Colonic mucosa (tissue), 4 donors: ENCODE data around the gene CCSER2. TPM values are rescaled to one million over a fixed set of nuclear protein-coding genes. Genes with fewer than 3 reads are reported as not detected.

Experiments used
- DNase-seq: peaks from one replicate; pipeline ENCODE4 v3.0.0-alpha.2; 2020
- H3K27ac ChIP-seq: fragments of 200-600 bp; one replicate; pipeline ENCODE4 v1.8.0; 2021
- H3K27me3 ChIP-seq: fragments of 200-600 bp; one replicate; pipeline ENCODE4 v1.8.0; 2021
- H3K36me3 ChIP-seq: fragments of 200-600 bp; one replicate; pipeline ENCODE4 v1.8.0; 2021
- H3K4me1 ChIP-seq: fragments of 200-600 bp; one replicate; pipeline ENCODE4 v1.8.0; 2021; ENCODE audit warnings: mild to moderate bottlenecking
- H3K4me3 ChIP-seq: fragments of 200-600 bp; one replicate; pipeline ENCODE4 v1.8.0; 2021
- H3K9ac ChIP-seq, 2 donors: one replicate each; pipeline ENCODE4 v1.7.0; 2013; ENCODE audit warnings: control low read depth in 2 of 2, low read depth in 2 of 2, low read length in 2 of 2
- H3K9me3 ChIP-seq: fragments of 200-600 bp; one replicate; pipeline ENCODE4 v1.8.0; 2021
- intact Hi-C: fragments of 100-400 bp; cut with DNase I; formaldehyde crosslinking; loops from one replicate; pipeline ENCODE4 v1.14.1; 2022
- total RNA-seq, 2 donors: library from RNA; stranded (reverse); fragmentation: NEBNext Ultra II Directional in 1 of 2; extraction: Animal tissue kit (Norgen Biotek cat#: 25700) in 1 of 2; gene quantifications; one replicate each; pipeline ENCODE4 v1.2.1, GENCODE V29; 2021
- TF ChIP-seq, protein P1 (sequence below): fragments of 200-600 bp; IDR thresholded peaks from one replicate; pipeline ENCODE4 v1.8.0; 2022; ENCODE audit warnings: antibody characterized with exemption, mild to moderate bottlenecking
- donor health status: healthy.
- donor health status: DM: no; HTN: no; CAD: no.
- donor health status: DM: no; HTN: no; CAD: no.

CCSER2 gene
- total RNA-seq, 2 donors from 2014 or later = 33.7 to 64.5 TPM

DNA sequence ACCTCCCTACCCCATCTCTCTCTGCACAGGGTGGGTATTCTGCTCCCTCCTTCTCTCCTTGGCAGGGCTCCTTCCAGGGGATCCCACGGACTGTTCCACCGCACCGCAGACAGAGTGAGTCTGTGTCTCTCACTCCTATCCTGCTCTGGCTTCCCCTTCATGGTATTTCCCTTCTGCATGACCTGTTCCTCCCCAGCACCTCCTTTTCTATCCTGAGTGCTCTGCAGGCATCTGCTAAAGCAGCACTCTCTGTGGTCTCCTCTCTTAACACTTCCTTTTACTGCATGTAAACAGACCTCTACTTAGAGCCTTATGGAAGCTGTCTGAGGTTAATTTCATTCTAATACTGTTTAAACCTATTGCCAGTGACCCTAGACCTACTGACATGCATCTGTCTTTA, 171.5 kb downstream of the CCSER2 start:
- H3K4me3 ChIP-seq = no peak overlapping the region
- no peak overlapping the region for H3K27ac ChIP-seq
- DNase-seq = no peak
- no peaks in the 10 kb centered on the region for H3K4me1 ChIP-seq
- no peaks in the 10 kb centered on the region for H3K36me3 ChIP-seq
- intact Hi-C loops = no loop called here
- TF ChIP-seq, protein P1, sequence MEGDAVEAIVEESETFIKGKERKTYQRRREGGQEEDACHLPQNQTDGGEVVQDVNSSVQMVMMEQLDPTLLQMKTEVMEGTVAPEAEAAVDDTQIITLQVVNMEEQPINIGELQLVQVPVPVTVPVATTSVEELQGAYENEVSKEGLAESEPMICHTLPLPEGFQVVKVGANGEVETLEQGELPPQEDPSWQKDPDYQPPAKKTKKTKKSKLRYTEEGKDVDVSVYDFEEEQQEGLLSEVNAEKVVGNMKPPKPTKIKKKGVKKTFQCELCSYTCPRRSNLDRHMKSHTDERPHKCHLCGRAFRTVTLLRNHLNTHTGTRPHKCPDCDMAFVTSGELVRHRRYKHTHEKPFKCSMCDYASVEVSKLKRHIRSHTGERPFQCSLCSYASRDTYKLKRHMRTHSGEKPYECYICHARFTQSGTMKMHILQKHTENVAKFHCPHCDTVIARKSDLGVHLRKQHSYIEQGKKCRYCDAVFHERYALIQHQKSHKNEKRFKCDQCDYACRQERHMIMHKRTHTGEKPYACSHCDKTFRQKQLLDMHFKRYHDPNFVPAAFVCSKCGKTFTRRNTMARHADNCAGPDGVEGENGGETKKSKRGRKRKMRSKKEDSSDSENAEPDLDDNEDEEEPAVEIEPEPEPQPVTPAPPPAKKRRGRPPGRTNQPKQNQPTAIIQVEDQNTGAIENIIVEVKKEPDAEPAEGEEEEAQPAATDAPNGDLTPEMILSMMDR = no peak
- H3K9me3 ChIP-seq = no peaks in the 10 kb centered on the region
- H3K9ac ChIP-seq = no peak overlapping the region
- no peaks in the 10 kb centered on the region for H3K27me3 ChIP-seq

DNA sequence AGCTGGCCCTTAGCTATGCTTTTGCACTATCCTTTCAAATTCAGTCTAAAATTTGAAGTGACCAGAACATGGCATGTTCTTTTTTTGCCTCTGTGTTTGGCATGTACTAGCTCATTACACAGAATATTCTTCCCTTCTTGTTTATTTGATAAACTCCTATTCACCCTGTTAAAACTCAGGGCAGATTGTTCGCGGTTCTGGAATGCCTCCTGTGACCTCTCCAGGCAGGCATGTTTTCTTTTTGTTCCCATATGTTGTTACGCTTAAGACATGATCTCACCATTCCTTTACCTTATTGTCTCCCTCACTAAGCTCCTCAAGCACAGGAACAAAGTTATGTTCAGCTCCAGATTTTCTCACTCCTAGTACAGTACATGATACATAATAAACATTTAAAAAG, 181.7 kb downstream of the CCSER2 start:
- intact Hi-C loops = no loop called here
- TF ChIP-seq, protein P1 = no peak
- Histone ChIP-seq H3K27ac (no peak overlapping the region), H3K9ac (no peak overlapping the region), H3K27me3 (no peaks in the 10 kb centered on the region), H3K4me3 (no peak overlapping the region), H3K9me3 (no peaks in the 10 kb centered on the region), H3K36me3 (no peaks in the 10 kb centered on the region), H3K4me1 (no peaks in the 10 kb centered on the region)
- DNase-seq = no peak

DNA sequence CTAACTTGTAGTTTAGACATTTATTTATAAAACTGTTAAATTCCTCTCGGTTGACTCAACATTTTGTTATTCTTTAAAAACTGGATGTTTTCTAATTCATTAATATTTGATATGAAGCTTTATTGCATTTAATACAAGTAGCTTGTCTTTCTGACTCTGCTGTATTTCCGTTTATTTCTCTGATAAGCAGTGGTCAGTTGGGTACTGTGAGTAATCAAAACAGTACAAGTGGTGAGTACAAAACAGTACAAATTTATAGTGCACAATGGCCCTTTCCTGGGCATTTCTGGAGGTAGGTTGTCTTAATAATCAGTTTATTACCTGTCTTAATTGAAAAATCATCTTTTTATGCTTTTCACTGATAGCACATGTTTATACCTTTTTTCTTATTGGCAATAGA, 182.7 kb downstream of the CCSER2 start:
- H3K9ac ChIP-seq = no peak overlapping the region
- no peaks in the 10 kb centered on the region for H3K36me3 ChIP-seq
- TF ChIP-seq, protein P1 = no peak
- H3K4me3 ChIP-seq = no peak overlapping the region
- no peak for DNase-seq
- H3K9me3 ChIP-seq = no peaks in the 10 kb centered on the region
- intact Hi-C loops = no loop called here
- no peaks in the 10 kb centered on the region for H3K4me1 ChIP-seq
- no peaks in the 10 kb centered on the region for H3K27me3 ChIP-seq
- H3K27ac ChIP-seq = no peak overlapping the region

DNA sequence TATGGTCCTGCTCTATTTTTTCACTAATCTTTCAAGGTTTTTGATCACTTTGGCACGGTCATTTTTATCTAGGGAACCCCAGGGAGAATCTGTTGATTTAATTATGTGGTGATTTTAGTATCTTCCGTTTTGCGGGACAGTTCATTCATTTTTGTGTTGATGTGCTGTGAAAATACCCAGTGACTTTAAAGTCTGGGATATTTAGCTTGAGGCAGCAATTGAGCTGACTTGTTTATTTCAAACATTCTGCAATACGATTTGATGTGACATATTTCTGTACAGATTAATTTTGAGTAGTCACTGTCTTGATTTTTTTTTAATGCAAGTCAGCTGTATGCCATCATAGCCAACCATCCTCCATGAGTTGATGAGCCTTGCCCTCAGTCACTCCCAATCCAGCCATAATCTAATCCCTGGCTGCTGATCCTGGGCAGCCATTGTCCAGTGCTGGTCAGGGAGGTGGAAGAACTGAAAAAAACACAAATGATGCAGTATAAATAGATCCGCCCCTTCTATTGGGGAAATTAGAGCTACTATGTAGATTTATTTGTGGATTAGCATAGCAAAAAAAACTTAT, 183.4 kb downstream of the CCSER2 start:
- Histone ChIP-seq H3K27me3 (no peaks in the 10 kb centered on the region), H3K36me3 (no peaks in the 10 kb centered on the region), H3K4me3 (no peak overlapping the region), H3K27ac (no peak overlapping the region), H3K4me1 (no peaks in the 10 kb centered on the region), H3K9me3 (no peaks in the 10 kb centered on the region), H3K9ac (no peak overlapping the region)
- intact Hi-C loops = no loop called here
- DNase-seq = no peak
- TF ChIP-seq, protein P1 = no peak

DNA sequence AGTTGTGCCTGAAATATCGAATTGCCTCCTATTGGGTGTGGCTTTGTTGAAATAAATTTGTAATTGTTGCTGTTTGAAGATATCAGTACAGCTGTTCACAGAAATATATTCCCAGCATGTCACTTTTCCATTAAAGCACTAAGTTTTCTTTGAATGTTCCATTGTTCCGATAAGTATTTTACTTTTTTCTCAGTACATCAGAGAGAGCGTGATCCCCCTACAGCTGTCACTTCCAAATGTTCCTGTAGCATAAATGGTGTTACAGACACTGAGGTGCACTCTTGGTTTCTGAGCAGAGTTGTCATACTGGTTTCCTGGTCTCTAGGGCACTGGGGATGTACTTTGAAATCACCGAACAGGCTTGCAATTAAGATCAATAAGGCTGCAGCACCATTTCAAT, 189.2 kb downstream of the CCSER2 start:
- intact Hi-C loops = no loop called here
- no peak for DNase-seq

More for the DNA sequence above, 189.2 kb downstream of the CCSER2 start:
- no peaks in the 10 kb centered on the region for H3K9me3 ChIP-seq
- no peaks in the 10 kb centered on the region for H3K4me1 ChIP-seq
- H3K36me3 ChIP-seq = no peaks in the 10 kb centered on the region
- no peaks in the 10 kb centered on the region for H3K27me3 ChIP-seq
- H3K4me3 ChIP-seq = no peak overlapping the region
- H3K27ac ChIP-seq = no peak overlapping the region
- TF ChIP-seq, protein P1 = no peak
- no peak overlapping the region for H3K9ac ChIP-seq
